Left renal cortex interstitium (tissue), 4 donors: ENCODE measurements around the gene CD1D. TPM values are rescaled to one million over a fixed set of nuclear protein-coding genes. Genes with fewer than 3 reads are reported as not detected.
"Not testable (repeated sequence)": the region's sequence is repeated elsewhere in the genome, so short reads cannot be mapped to it uniquely, and the experiment has no call there.

Experiments used
- DNase-seq, 4 donors: peaks; one replicate each; pipeline ENCODE4 v3.0.0-alpha.2; 2013; ENCODE audit warnings: low read depth in 4 of 4, low spot score in 2 of 4, missing footprints in 1 of 4
- polyA plus RNA-seq, 4 donors: library from polyadenylated mRNA; unstranded; fragments of 120-200 nt; gene quantifications; one replicate each; pipeline ENCODE4 v1.2.1, GENCODE V29; 2013; ENCODE audit not compliant: insufficient read length in 4 of 4

Gene CD1D
- polyA plus RNA-seq, 4 donors: 5.4 to 7.6 (median 6.0) TPM

DNA sequence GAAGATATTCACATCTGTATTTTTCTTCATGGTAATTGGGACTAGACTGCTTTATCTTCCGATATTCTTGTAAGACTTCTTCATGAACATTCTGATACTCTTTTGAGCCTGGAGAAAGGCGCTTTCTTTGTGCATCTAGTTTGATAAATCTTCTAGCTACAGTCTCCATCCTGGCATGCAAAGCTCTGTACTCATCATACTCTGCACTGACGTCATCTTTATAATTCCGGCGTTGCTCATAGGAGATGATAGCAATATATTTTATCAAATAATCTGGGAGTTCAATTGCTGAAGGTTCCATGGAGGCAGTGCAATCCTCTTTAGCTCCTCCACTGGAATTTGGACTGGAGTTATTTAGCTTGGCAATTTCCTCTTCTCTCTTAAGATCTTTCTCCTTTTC lies 4.8 kb upstream of the CD1D start:
- not testable (repeated sequence) for DNase-seq

DNA sequence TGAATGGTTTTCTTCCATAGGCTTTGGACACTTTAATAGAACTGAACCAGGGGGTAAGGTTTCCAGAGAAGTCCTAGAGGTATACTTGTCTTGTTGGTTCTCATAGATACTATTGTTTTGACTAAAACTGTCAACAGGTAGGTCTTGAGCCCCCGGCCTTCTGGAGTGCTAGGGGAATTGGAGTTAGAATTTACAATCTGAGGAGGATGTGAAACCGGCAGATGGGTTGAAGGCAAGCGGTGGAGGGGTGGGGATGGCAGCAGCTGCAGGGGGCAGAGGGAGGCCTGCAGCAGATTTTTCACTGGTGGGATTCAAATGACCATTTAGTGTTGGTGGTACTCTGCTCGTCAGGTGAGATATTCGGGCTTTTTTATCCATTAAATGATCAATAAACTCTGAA lies 4.3 kb upstream of the CD1D start:
- DNase-seq: no peak

DNA sequence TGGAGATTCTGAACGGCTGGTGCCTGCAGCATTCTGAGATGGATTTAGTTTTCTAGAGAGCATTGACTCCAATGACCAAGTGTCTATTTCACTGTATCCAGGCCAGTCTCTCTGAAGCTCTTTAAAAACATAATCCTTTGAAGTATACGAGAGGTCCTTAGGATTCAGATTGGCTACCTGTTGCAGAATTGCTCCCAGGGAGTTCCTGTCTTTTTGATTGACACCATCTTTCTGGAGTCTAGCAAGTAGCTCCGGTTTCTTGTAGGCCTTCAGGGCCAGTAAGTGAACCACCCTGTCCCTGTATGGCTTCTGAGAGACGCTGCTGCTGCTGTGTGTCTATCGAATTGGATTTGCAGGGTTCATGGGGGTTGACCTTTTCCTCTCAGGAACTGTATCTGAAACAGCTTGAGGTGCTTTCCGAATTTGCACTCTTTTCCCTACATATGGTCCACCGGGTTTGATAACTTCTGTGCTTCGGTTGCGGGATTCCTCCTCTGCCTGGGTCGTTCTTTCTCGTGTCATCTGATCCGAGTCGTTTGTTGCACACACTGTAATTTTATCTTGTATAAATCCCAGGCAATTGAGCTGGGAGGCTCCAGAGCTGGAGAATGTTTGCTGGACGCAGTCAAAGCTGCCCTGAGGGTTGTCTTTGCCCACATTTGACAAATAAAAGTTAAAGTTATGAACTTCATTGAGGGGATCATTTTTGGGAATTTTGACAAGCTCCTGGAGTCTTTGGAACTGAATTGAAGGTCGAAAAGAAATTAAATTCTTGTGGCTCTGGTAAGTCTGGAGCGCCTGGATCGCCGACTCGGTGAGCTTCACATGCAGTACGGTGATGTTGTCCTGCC lies 3.6 kb upstream of the CD1D start:
- not testable (repeated sequence) for DNase-seq

DNA sequence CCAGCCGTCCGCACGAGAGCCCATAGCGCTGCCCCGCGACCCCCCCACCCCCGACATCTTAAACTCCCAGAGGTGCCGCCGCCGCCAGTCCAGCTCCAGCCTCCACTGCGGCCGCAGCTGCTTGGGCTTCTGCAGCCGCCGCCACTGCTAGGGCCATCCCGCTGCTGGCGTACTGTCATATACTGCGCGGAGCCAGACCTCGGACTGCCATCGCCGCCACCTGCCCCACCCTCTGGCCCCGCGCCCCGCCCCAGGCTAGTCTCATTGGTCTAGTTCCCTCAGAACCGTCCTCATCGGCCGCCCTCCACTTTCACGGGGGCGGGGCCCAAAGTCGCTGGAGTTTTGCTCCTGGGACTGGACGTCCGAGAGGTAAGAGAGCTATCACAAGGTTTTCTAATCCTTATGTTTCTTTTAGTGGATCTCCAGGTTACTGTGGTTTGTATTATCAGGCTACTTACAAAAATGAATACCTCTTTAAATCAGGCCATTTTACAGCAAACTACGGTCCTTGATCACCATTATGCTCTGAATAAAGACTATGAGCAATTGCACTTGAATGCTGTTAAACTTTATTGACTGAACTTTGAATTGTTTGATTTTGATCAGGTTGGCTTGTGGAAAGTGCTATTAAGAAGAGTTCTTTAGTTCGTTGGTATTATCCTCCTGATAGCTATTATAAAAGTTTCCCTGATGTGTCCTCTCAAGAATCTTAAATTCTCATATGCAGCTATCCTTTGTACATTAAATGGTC lies 2.8 kb upstream of the CD1D start:
- DNase-seq: peak; percentile 36 to 68 (median 56)

DNA sequence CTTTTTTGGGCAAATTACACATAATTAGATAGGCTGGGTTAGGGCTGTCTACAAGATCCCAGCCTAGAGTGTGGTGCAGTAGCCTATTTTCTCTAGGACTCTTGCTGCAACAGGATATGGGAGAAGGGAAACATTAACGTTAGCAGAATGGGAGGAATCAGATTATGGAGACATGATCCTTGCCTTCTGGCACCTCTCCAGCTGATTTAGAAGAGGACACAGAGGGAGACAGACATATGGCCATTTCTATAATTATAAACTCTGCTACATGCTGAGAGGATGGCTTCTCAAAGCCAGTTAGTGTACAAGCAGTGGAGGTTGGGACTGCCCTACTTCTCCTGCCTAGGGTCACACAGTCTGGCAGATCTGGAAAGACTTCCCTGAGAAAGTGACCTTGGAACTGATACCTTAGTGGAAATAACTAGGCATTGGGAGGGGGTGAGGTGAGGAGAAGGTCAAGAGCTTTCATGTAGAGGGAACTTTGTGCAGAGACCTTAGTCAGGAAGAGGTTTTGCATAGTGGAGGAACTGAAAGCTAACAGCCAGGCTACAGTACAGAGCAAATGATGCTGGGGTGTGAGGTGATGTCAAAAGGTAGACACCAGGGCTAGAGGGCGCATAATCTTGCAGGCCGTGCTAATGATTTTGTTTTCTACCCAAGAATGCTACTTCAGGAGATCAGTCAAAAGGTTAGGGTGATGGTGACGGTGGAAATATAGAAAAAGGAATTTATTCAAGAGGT lies 1.2 kb upstream of the CD1D start:
- no peak for DNase-seq

DNA sequence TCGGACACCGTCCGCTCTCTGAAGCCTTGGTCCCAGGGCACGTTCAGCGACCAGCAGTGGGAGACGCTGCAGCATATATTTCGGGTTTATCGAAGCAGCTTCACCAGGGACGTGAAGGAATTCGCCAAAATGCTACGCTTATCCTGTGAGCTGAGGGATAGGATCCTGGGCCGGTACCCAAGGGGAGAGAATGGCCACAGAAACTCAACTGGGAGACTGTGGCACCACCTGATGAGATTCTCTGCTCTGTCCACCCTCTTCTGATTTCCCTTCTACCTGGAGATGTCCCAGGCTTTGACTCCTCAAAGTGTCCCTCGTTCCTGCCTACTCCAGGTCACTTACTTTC lies 855 bp downstream of the CD1D start:
- no peak for DNase-seq

DNA sequence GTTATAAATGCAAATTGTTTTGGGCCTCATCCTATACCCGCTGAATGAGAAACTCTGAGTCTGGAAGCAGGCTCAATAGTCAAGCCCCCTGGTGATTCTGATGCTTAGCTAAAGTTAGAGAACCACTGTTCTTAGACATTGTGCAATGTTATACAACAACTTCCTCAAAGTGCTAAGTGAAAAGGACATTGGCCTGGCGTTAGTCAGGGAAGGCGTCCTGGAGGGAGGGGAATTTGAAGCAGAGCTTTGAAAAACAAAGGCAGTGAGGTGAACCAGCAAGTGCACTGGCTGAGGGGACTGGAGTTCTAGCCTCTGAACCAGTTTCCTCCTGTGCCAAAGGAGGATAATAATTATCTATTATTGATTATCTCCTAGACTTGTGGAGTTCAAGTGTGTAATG lies 5.1 kb downstream of the CD1D start:
- DNase-seq: no peak

DNA sequence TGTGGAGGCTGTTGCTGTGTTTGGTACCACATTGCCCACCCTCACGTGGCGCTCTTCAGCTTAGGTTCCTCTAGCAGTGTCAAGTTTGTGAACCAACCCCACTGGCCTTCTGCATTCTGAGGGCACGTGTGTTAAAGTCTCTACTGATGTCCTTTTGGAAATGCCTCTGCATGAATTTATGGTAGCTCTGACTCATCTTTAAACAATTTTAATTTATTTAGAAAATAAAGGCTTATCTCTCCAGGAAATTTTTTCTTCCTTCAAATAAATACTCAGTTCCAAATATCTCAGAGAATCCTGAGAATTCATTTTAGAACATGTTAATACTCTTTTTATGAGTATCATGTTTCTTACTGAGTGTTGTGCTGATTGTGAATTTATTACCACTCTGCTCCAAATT lies 5.5 kb downstream of the CD1D start:
- DNase-seq: no peak

DNA sequence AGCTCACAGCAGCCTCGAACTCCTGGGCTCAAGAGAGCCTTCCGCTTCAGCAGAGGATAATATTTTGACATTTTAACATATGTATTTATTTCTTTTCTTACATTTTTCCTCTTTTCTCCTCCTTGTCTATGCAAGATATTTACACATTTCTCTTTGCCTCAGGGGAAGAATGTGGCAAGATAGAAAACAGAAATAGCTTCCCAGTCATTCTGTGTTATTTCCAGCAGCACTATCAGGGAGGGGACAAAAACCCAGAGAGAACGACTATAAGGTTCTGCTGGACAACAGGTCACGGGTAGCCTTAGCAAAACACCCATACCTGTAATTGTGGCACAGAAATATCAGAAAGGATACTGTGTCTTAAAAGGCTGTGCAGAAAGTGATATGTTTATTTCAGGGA lies 7.9 kb downstream of the CD1D start:
- DNase-seq: no peak

DNA sequence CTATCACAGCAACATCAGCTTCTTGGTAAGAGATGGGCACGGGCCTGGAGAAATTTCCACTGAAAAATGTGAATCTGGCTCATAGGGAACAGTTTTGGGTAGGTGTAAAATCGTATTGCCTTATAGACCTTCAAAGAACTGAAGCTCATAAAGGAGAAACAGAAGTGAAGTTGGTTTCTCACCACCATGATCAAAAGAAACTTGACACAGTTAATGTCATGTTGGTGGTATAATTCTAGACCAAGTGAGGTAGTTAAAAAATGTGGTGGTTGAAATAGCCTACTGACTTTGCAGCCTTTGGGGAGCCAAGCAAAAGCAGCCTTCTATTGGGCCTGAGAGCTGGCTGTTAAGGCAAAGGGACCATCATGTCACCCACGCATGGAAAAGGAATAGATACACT lies 8.9 kb downstream of the CD1D start:
- no peak for DNase-seq

DNA sequence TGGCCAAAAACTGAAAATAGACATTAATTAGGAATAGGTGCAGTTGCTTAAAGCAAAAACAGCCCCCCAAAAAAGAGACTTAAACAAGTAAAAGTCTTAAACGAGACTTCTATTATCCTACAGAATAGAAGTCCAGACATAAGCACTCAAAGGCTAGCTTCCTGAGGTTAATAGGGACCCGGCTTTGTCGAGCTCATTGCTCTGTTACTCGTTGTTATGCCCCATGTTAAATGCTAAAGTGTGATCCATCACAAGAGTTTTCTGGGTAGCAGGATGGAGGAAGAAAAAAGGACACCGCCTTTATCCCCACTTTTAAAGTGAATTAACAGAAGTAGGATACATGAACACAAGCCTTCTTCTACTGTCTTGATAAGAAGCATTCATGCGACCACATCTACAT lies 10.6 kb downstream of the CD1D start:
- no peak for DNase-seq

DNA sequence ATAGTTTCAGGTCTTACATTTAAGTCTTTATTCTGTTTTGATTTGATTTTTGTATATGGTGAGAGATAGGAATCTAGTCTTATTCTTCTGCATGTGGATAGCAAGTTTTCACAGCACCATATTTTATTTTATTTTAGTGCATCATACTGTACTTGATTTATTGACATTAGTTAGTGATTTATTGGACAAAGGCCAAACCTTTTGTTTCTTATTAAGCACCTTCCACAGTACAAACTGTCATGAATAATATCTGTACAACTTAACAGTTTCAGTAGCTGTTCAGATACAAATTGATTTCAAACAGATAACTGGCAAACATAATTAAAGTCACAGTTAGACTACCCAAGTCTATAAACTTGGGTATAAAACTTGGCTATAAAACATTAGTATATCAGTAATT lies 15.8 kb downstream of the CD1D start:
- no peak for DNase-seq

DNA sequence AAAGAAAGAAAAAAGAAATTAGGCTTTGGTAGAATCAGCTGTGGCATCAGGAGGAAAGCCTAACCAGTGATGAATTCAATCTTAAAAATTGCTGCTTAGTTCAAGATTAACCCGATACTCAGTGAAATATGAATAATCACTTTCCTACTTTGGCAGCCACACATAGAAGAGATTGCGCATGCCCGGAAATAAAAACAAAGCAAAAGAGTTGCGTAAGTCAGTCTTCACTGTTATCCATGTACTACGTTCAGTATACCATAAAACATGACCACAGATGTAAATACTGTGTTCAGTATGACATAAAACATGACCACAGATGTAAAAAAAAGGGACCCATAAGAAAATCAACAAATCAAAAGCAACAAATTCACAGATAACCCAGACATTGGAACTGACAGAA lies 19.2 kb downstream of the CD1D start:
- DNase-seq: no peak

DNA sequence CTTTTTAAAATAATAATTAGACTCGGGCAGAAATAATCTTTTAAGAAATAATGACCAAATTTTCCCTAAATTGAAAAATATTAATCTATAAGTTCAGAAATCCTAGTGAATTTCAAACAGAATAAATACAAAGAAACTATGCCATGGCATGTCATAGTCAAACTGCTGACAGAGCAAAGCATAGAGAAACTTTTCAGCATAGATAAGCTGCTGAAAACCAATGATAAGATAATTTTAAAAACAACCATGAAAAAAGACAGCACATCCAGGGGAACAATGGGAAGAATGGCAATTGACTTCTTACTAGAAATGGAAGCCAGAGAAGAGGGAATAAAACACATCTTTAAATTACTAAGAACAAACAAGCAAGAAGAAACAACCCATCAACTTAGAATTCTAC lies 19.8 kb downstream of the CD1D start:
- no peak for DNase-seq

DNA sequence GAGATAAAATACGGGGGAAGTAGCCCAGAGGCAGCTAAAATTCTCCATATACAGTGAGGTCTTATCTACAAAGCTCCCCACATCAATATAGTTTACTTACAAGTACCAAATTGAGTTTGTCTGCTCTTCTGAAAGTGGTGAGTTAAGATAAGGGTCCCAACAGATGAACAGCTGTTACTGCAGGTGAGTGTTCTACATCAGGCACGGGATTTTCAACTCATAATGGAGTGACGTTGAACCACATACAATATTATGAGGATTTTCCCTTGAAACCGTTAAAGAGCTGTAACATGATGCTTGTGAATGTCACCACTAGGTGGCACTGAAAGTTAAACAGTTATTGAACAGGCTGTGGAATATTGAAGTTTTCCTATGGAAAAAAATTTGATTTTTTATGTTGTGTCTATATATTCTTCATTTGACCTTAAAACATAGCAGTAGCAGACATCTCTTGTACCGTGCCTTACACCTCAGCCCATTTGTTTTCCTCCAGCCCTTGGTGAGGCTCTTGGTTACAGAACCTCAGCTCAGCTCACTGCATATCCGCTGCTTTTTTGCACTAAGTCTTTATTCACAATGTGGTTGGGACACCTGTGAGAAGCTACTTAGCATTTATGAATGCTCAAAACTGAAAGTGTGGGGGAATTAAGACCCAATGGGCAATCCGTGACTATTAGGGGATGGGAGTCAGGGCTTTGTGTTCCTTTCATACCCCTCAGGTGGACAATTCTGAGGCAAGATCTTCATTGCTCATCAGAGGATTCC lies 23.2 kb downstream of the CD1D start:
- peak in 1 of 4 donors; percentile 39 for DNase-seq

DNA sequence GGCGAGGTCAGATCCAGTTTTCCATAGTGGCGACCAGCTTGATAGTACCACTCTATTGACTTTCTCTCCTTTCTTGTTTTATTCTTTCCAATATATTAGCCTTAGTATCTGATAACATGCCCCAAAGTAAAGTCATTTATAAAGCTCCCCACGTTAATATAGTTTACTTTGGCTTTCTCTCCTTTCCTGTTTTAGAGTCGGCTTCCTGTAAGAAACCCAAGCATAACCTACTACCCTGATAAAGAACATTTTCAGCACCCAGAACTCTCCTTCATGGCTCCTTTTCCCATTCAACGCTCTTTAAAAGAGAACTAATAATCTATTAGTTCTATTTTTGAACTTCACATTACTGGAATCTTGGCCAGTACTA lies 23.7 kb downstream of the CD1D start:
- no peak for DNase-seq

DNA sequence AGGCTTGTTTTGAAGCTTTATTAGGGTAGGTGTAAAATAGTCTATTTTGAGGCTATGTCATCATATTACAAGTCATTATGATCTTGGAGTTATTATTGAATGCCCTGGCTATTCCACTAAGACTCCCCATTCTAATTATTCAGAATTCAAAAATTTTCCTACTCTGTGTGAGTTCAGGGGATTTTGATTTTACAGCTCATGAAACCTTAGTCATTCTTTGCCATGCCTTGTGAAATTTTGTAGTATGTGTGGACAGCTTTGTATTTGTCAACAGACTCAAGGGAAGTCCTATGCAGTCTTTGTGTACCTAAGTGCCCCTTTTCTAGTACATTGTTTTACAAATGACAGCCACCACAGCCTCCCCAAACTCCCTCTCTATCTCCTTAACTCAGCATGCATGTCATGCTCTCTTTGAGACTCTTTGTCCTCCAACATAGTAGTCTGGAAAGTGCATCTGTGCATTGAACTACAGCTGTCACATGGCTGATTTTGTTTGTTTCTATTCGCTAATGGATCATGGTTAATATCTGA lies 28.0 kb downstream of the CD1D start:
- DNase-seq: no peak

DNA sequence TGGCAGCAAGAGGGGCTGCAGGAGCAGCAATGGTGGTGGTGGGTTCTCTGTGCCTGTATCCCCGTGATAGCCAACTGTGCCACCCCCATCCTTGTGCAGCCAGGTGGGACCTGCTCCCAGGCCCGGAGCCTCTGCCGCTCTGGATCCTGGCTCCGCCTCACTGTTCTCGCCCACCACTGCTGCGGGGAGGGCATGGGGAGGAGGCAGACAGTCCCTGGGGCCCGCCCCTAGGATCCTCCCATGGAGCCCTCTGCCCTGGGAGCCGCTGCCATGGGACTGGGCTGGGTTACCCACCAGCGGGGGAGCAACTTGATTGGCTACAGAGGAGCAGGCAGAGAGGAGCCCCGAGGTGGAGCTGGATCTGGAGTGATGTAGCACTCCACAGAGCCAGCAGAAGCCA lies 31.6 kb downstream of the CD1D start:
- DNase-seq: no peak

DNA sequence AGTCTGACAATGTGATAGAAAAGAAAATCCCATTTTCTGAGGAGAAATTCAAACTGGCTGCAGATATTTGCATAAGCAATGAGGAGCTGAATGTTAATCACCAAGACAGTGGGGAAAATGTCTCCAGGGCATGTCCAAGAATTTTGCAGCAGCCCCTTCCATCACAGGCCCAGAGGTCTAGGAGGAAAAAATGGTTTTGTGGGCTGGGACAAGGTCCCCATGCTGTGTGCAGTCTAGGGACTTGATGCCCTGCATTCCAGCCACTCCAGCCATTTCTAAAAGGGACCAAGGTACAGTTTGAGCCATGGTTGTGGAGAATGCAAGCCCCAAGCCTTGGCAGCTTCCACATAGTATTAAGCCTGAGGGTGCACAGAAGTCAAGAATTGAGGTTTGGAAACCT lies 42.8 kb downstream of the CD1D start:
- not testable (repeated sequence) for DNase-seq

DNA sequence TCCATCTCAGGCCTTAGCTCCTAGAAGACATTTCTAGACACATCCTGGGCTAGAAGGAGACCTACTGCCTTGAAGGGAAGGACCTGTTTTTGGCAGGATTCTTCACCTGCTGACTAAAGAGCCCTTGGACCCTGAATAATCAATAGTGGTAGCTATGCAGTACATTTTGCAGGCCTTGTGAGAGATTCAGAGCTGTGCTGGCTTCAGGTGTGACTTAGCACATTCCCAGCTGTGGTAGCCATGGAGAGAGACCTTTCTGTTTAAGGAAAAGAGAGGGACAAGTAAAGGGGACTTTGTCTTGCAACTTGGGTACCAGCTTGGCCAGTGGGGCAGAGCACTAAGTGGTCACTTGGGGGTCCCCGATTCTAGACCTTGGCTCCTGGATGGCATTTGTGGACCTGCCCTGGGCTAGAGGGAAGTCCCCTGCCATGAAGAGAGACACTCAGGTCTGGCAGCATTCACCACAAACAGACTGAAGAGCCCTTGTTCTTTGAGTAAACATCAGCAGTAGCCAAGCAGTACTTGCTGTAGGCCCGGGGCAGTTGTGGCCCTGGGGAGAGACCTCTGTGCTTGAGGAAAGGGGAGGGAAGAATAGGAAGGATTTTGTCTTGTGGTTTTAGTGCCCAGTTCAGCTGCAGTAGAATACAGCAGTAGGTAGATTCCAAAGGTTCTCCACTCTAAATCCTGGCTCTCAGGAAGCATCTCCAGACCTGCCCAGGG lies 47.4 kb downstream of the CD1D start:
- no peak for DNase-seq
